H1 (cell line): Measurements from ENCODE around the gene PER2. TPM values are rescaled to one million over a fixed set of nuclear protein-coding genes. Genes with fewer than 3 reads are reported as not detected.

Experiments used
- CTCF ChIA-PET: fragments of 300-600 bp; sonication (Branson Sonifier 250); formaldehyde crosslinking; loops from one replicate; lab custom pipeline; 2021; ENCODE audit not compliant: partially characterized antibody; lab: Charles Lee
- POLR2A ChIA-PET: fragments of 300-600 bp; sonication (Branson Sonifier 250); formaldehyde crosslinking; loops from one replicate; lab custom pipeline; 2021; ENCODE audit warnings: inconsistent platforms; ENCODE audit not compliant: partially characterized antibody; lab: Charles Lee
- DNase-seq, 2 experiments: peaks; one replicate each; pipeline versions ENCODE4 v3.0.0 to v3.0.0-alpha.2; 2010 to 2022; ENCODE audit warnings: low spot score in 2 of 2, low read depth in 1 of 2, mixed read lengths in 1 of 2
- FAIRE-seq: peaks from 2 replicates; lab custom pipeline; 2011; peaks lifted over from hg19 to GRCh38; lab: Jason Lieb, UNC
- H2AFZ ChIP-seq: 2 replicates; pipeline ENCODE4 v1.8.1; 2012; ENCODE audit warnings: low read length, inconsistent platforms
- H2AK5ac ChIP-seq: 2 replicates; pipeline ENCODE4 v1.6.1; 2013; ENCODE audit warnings: low read depth, low read length
- H2BK120ac ChIP-seq: replicated peaks from 2 replicates; pipeline ENCODE3; 2013; ENCODE audit warnings: low read depth, low read length, inconsistent platforms
- H2BK12ac ChIP-seq: 2 replicates; pipeline ENCODE4 v1.6.1; 2013; ENCODE audit warnings: low read depth, low read length
- H2BK15ac ChIP-seq: 2 replicates; pipeline ENCODE4 v1.6.1; 2013; ENCODE audit warnings: low read length
- H2BK20ac ChIP-seq: 2 replicates; pipeline ENCODE4 v1.6.1; 2013; ENCODE audit warnings: low read length
- H2BK5ac ChIP-seq: 2 replicates; pipeline ENCODE4 v1.6.1; 2013; ENCODE audit warnings: low read depth, low read length
- H3K14ac ChIP-seq: 2 replicates; pipeline ENCODE4 v1.6.1; 2013; ENCODE audit warnings: inconsistent platforms; ENCODE audit not compliant: insufficient read length
- H3K18ac ChIP-seq: 2 replicates; pipeline ENCODE4 v1.6.1; 2013; ENCODE audit warnings: low read length; ENCODE audit errors: extremely low read depth
- H3K23ac ChIP-seq: 2 replicates; pipeline ENCODE4 v1.6.1; 2013; ENCODE audit warnings: inconsistent platforms; ENCODE audit not compliant: insufficient read length
- H3K23me2 ChIP-seq: 2 replicates; pipeline ENCODE4 v1.6.1; 2013; ENCODE audit warnings: low read depth, low read length
- H3K27ac ChIP-seq: 2 replicates; pipeline ENCODE4 v1.6.1; 2011; ENCODE audit warnings: low read depth, low read length, inconsistent platforms
- H3K27me3 ChIP-seq, 4 experiments: replicated peaks in 1 of 4; 1 replicate in 1 of 4; 2 replicates in 3 of 4; pipeline versions ENCODE4 v1.6.1 to v1.8.1; 2011 to 2013; ENCODE audit warnings: low read length in 3 of 4, mild to moderate bottlenecking in 3 of 4, inconsistent platforms in 2 of 4, mixed read lengths in 2 of 4, moderate library complexity in 1 of 4; ENCODE audit not compliant: control insufficient read depth in 3 of 4, insufficient read depth in 3 of 4; ENCODE audit errors: extremely low read depth in 1 of 4
- H3K36me3 ChIP-seq, 4 experiments: 2 replicates each; pipeline versions ENCODE4 v1.6.1 to v1.8.1; 2011 to 2013; ENCODE audit warnings: mild to moderate bottlenecking in 4 of 4, low read length in 3 of 4, moderate library complexity in 2 of 4, control low read depth in 1 of 4, inconsistent platforms in 1 of 4; ENCODE audit not compliant: insufficient read depth in 4 of 4, control insufficient read depth in 2 of 4
- H3K4ac ChIP-seq: replicated peaks from 2 replicates; pipeline ENCODE3; 2013; ENCODE audit warnings: low read length, low read depth, mixed read lengths, inconsistent platforms; ENCODE audit not compliant: insufficient read length
- H3K4me1 ChIP-seq, 4 experiments: replicated peaks in 1 of 4; 1 replicate in 1 of 4; 2 replicates in 3 of 4; pipeline versions ENCODE4 v1.6.1 to v1.8.1; 2011 to 2013; ENCODE audit warnings: low read length in 3 of 4, inconsistent platforms in 2 of 4, mixed read lengths in 1 of 4; ENCODE audit not compliant: insufficient read depth in 4 of 4, control insufficient read depth in 3 of 4
- H3K4me2 ChIP-seq, 2 experiments: 2 replicates each; pipeline versions ENCODE4 v1.6.1 to v1.8.1; 2011 to 2013; ENCODE audit warnings: low read depth in 2 of 2, low read length in 2 of 2, control low read depth in 1 of 2, inconsistent platforms in 1 of 2, mild to moderate bottlenecking in 1 of 2; ENCODE audit not compliant: insufficient read depth in 1 of 2
- H3K4me3 ChIP-seq, 4 experiments: fragments of 200-600, 300-600 bp in 1 of 4; sonication (generic), shearing (Covaris generic), sonication (Bioruptor Twin) in 1 of 4; 2 replicates each; pipeline versions ENCODE4 v1.5.1 to v1.8.1; 2011 to 2016; ENCODE audit warnings: low read length in 4 of 4, low read depth in 3 of 4, control low read depth in 2 of 4, inconsistent platforms in 2 of 4, mild to moderate bottlenecking in 2 of 4, mixed read lengths in 1 of 4, moderate library complexity in 1 of 4; ENCODE audit not compliant: insufficient read depth in 2 of 4; ENCODE audit errors: extremely low read depth in 1 of 4
- H3K56ac ChIP-seq: replicated peaks from 2 replicates; pipeline ENCODE3; 2013; ENCODE audit warnings: low read depth, mild to moderate bottlenecking, mixed read lengths, low read length, inconsistent platforms; ENCODE audit not compliant: insufficient read length
- H3K79me1 ChIP-seq: 2 replicates; pipeline ENCODE4 v1.6.1; 2013; ENCODE audit warnings: low read depth, low read length, control low read depth
- H3K79me2 ChIP-seq, 2 experiments: 2 replicates each; pipeline versions ENCODE4 v1.6.1 to v1.8.1; 2012 to 2013; ENCODE audit warnings: low read length in 2 of 2, mild to moderate bottlenecking in 2 of 2, inconsistent platforms in 1 of 2; ENCODE audit not compliant: insufficient read depth in 2 of 2, control insufficient read depth in 1 of 2
- H3K9ac ChIP-seq, 4 experiments: replicated peaks in 1 of 4; 1 replicate in 1 of 4; 2 replicates in 3 of 4; pipeline versions ENCODE4 v1.6.1 to v1.8.1; 2011 to 2013; ENCODE audit warnings: low read depth in 3 of 4, low read length in 3 of 4, control low read depth in 2 of 4, mild to moderate bottlenecking in 2 of 4, moderate library complexity in 2 of 4, inconsistent platforms in 1 of 4; ENCODE audit errors: extremely low read depth in 1 of 4
- H3K9me3 ChIP-seq, 2 experiments: 2 replicates each; pipeline versions ENCODE4 v1.6.1 to v1.8.1; 2012 to 2013; ENCODE audit warnings: mild to moderate bottlenecking in 2 of 2, moderate library complexity in 2 of 2, control low read depth in 1 of 2, inconsistent platforms in 1 of 2, low read depth in 1 of 2, low read length in 1 of 2, mixed read lengths in 1 of 2; ENCODE audit not compliant: insufficient read depth in 2 of 2
- H4K20me1 ChIP-seq, 2 experiments: replicated peaks in 1 of 2; 2 replicates each; pipeline versions ENCODE3 to v1.8.1; 2011 to 2013; ENCODE audit warnings: inconsistent platforms in 2 of 2, low read length in 2 of 2, mild to moderate bottlenecking in 1 of 2; ENCODE audit not compliant: insufficient read depth in 2 of 2, control insufficient read depth in 1 of 2
- H4K5ac ChIP-seq: 2 replicates; pipeline ENCODE4 v1.6.1; 2013; ENCODE audit warnings: low read length, low read depth, mixed read lengths, inconsistent platforms; ENCODE audit not compliant: insufficient read length
- H4K8ac ChIP-seq: 2 replicates; pipeline ENCODE4 v1.8.0; 2013; ENCODE audit warnings: mild to moderate bottlenecking, moderate library complexity, low read length, inconsistent platforms; ENCODE audit not compliant: insufficient read depth; ENCODE audit errors: extremely low read depth
- H4K91ac ChIP-seq: replicated peaks from 2 replicates; pipeline ENCODE3; 2013; ENCODE audit warnings: low read length, mixed read lengths, inconsistent platforms; ENCODE audit not compliant: insufficient read length
- ASH2L ChIP-seq: fragments of 200-600, 300-600 bp; sonication (generic); IDR thresholded peaks from one replicate; pipeline ENCODE4 v1.7.1; 2017; ENCODE audit warnings: low read length
- ATF2 ChIP-seq: IDR thresholded peaks from 2 replicates; pipeline ENCODE4 v1.6.1; 2012; ENCODE audit warnings: low read length, inconsistent platforms
- CBX5 ChIP-seq: fragments of 300-800, 300-1000 bp; sonication (generic); IDR thresholded peaks from 2 replicates; pipeline ENCODE4 v1.7.1; 2016; ENCODE audit warnings: antibody characterized with exemption, low read length, low read depth
- CEBPB ChIP-seq: IDR thresholded peaks from 2 replicates; pipeline ENCODE4 v1.6.1; 2012; ENCODE audit warnings: low read depth, low read length
- CHD1 ChIP-seq: IDR thresholded peaks from 2 replicates; pipeline ENCODE4 v1.6.1; 2012; ENCODE audit warnings: low read depth, low read length, improper control_type of control experiment
- CTBP2 ChIP-seq: IDR thresholded peaks from 2 replicates; pipeline ENCODE4 v1.7.0; 2011; ENCODE audit warnings: borderline replicate concordance, mild to moderate bottlenecking, moderate library complexity, mixed read lengths, low read length; ENCODE audit not compliant: insufficient read depth, insufficient read length
- GTF2F1 ChIP-seq: IDR thresholded peaks from 2 replicates; pipeline ENCODE4 v1.6.1; 2012; ENCODE audit warnings: low read depth, low read length, improper control_type of control experiment, borderline replicate concordance
- JUND ChIP-seq: IDR thresholded peaks from 2 replicates; pipeline ENCODE4 v1.6.1; 2011; ENCODE audit warnings: mild to moderate bottlenecking, improper control_type of control experiment, low read length
- SP2 ChIP-seq: IDR thresholded peaks from 2 replicates; pipeline ENCODE4 v1.6.1; 2012; ENCODE audit warnings: mild to moderate bottlenecking, low read length, inconsistent platforms
- SRF ChIP-seq: IDR thresholded peaks from 2 replicates; pipeline ENCODE4 v1.6.1; 2011; ENCODE audit warnings: mild to moderate bottlenecking, low read depth, low read length, moderate library complexity
- USF2 ChIP-seq: IDR thresholded peaks from 2 replicates; pipeline ENCODE4 v1.6.1; 2011; ENCODE audit warnings: low read length, improper control_type of control experiment
- YY1 ChIP-seq: IDR thresholded peaks from 2 replicates; pipeline ENCODE4 v1.6.1; 2011; ENCODE audit warnings: low read depth, mild to moderate bottlenecking, low read length
- WGBS, 2 experiments: shearing (Covaris generic) in 1 of 2; methylation state at CpG; one replicate each; pipeline versions ENCODE4 v1.1.6 to v1.1.7; 2013 to 2015; ENCODE audit warnings: low lambda C conversion rate in 2 of 2, mixed read lengths in 2 of 2, inconsistent platforms in 1 of 2, low coverage in 1 of 2, missing lambda C conversion rate in 1 of 2; ENCODE audit not compliant: insufficient replicate concordance in 2 of 2, insufficient coverage in 1 of 2, insufficient read length in 1 of 2; ENCODE audit errors: extremely low coverage in 1 of 2, missing lambda C conversion rate in 1 of 2; 5-methylcytosine and 5-hydroxymethylcytosine counted together
- polyA plus RNA-seq, 7 experiments: library from polyadenylated mRNA; depleted of rRNA in 3 of 7; stranded (reverse) in 5 of 7; unstranded in 2 of 7; fragments of >200 nt in 5 of 7; fragments of 200-250 nt in 2 of 7; gene quantifications; 1 replicate in 5 of 7; 2 replicates in 1 of 7; 4 replicates in 1 of 7; pipeline versions ENCODE4 v1.2.1 to v1.2.3, GENCODE V29; 2011 to 2013; ENCODE audit warnings: missing spikeins in 2 of 7, mixed read lengths in 2 of 7
- total RNA-seq: library from RNA; stranded (reverse); fragmentation: NEBNext Ultra II Directional; extraction: Animal tissue kit (Norgen Biotek cat#: 25700); gene quantifications from 2 replicates; pipeline ENCODE4 v1.2.1, GENCODE V29; 2021

The PER2 gene
- total and polyA plus RNA-seq, 2 of the 8 experiments (the other 6 are each of a cell fraction or from before 2014, with no cell fraction given), result 0.91 to 5.5 TPM

- H4K8ac ChIP-seq, result no peak overlapping the region
- peaks cover 0 to 3% (median 0%) of the 10 kb centered on the region in 4 experiments; a peak in 1 of 7 replicates for H3K4me1 ChIP-seq
- no peak overlapping the region for H2BK5ac ChIP-seq
- ChIA-PET POLR2A (interaction anchor here (1.9 to 3.3 kb wide), 2 partner anchors 12 to 60 kb away, joined by 5 to 15 read pairs; partner anchors contain the start of genes HES6 and PER2), CTCF (interaction anchor here (0.7 to 5.9 kb wide), 6 partner anchors 8 to 139 kb away, joined by 3 to 40 read pairs (median 3); no protein-coding TSS in a partner anchor)
- H2AFZ ChIP-seq, result no peak overlapping the region
- no peaks in the 10 kb centered on the region for H3K79me1 ChIP-seq
- WGBS, 2 experiments, result 91% methylated on average over 7 of the region's 7 CpGs; no CpG with 5 or more reads in 1 of the 2 experiments
- peaks cover 0 to 2% (median 0%) of the 10 kb centered on the region in 4 experiments; a peak in 2 of 7 replicates for H3K27me3 ChIP-seq
- H3K56ac ChIP-seq, result no peak overlapping the region
- H2BK20ac ChIP-seq, result no peak overlapping the region
- H3K36me3 ChIP-seq, result no peaks in the 10 kb centered on the region
- no peak overlapping the region for H3K9ac ChIP-seq
- H4K5ac ChIP-seq, result no peak overlapping the region
- H3K79me2 ChIP-seq, result no peaks in the 10 kb centered on the region
- H3K18ac ChIP-seq, result no peak overlapping the region
- H3K23ac ChIP-seq, result no peak overlapping the region
- FAIRE-seq (no peak), DNase-seq (no peak)
- no peak overlapping the region for H3K4me3 ChIP-seq
- H4K20me1 ChIP-seq, result no peaks in the 10 kb centered on the region
- H2BK12ac ChIP-seq, result no peak overlapping the region
- no peaks in the 10 kb centered on the region for H3K23me2 ChIP-seq
- H3K4me2 ChIP-seq, result no peak overlapping the region
- no peak overlapping the region for H2AK5ac ChIP-seq
- no peak overlapping the region for H4K91ac ChIP-seq
- no peaks in the 10 kb centered on the region for H3K9me3 ChIP-seq
- H2BK120ac ChIP-seq, result no peak overlapping the region
- H2BK15ac ChIP-seq, result peak overlapping the region; percentile 72; the same call in 1 of the 2 replicates
- H3K27ac ChIP-seq, result no peak overlapping the region
- H3K4ac ChIP-seq, result no peak overlapping the region
- no peak overlapping the region for H3K14ac ChIP-seq
- TF ChIP-seq SP2 (no peak), SRF (no peak), USF2 (no peak), GTF2F1 (no peak), ASH2L (no peak), CEBPB (no peak), JUND (no peak), ATF2 (no peak), CHD1 (no peak), CBX5 (no peak), YY1 (no peak), CTBP2 (no peak)
Observed at GRCh38 chr2:238299803-238300202, 11.4 kb upstream of the PER2 start.
